ENCODE measurements around the gene CAPNS1. TPM values are rescaled to one million over a fixed set of nuclear protein-coding genes. Genes with fewer than 3 reads are reported as not detected.

Gene CAPNS1
- total and polyA plus RNA-seq, 12 donors = 94.8 to 916 (median 609) TPM

DNA sequence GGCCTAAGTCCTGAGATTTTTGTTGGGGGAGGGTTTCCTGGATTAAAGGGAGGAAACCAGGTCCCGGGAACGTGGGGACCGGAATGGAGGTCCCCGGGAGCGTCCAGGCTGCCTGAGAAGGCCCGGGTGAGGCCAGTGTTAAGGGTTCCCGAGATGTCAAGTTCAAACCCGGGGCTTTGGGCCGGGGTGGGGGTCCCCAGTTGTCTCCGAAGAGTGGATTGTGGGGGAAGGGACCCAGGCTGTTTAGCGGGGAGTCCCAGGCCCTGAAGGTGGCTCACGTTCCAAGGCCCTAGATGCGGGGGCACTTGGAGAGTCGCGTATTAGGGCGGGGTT, 12.1 kb downstream of the CAPNS1 start:
- Histone ChIP-seq H3K4me3 (peak overlapping the region in 3 of 4 donors; percentile 33 to 69 (median 55)), H3K4me1 (replicated peaks in 1 of 2) (peaks cover 6 to 13% of the 10 kb centered on the region in 2 donors), H3K27ac (peak overlapping the region; percentile 93 to 98 (median 94)), H3K36me3 (replicated peaks in 1 of 2) (peaks cover 0 to 38% of the 10 kb centered on the region in 2 donors), H3K27me3 (no peaks in the 10 kb centered on the region), H3K9me3 (replicated peaks in 1 of 3) (no peaks in the 10 kb centered on the region)
- DNase-seq = peak in 1 of 7 donors; percentile 64
- TF ChIP-seq, protein P1, sequence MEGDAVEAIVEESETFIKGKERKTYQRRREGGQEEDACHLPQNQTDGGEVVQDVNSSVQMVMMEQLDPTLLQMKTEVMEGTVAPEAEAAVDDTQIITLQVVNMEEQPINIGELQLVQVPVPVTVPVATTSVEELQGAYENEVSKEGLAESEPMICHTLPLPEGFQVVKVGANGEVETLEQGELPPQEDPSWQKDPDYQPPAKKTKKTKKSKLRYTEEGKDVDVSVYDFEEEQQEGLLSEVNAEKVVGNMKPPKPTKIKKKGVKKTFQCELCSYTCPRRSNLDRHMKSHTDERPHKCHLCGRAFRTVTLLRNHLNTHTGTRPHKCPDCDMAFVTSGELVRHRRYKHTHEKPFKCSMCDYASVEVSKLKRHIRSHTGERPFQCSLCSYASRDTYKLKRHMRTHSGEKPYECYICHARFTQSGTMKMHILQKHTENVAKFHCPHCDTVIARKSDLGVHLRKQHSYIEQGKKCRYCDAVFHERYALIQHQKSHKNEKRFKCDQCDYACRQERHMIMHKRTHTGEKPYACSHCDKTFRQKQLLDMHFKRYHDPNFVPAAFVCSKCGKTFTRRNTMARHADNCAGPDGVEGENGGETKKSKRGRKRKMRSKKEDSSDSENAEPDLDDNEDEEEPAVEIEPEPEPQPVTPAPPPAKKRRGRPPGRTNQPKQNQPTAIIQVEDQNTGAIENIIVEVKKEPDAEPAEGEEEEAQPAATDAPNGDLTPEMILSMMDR (IDR thresholded peaks at IDR 0.05) = no peak
- no peak for TF ChIP-seq POLR2A (IDR thresholded peaks at IDR 0.05)
- intact Hi-C loops (cut with DNase I) = no loop called here
- WGBS, 4 donors = 13 to 33% (median 24%) methylated on average over 5 to 16 of the region's 16 CpGs

DNA sequence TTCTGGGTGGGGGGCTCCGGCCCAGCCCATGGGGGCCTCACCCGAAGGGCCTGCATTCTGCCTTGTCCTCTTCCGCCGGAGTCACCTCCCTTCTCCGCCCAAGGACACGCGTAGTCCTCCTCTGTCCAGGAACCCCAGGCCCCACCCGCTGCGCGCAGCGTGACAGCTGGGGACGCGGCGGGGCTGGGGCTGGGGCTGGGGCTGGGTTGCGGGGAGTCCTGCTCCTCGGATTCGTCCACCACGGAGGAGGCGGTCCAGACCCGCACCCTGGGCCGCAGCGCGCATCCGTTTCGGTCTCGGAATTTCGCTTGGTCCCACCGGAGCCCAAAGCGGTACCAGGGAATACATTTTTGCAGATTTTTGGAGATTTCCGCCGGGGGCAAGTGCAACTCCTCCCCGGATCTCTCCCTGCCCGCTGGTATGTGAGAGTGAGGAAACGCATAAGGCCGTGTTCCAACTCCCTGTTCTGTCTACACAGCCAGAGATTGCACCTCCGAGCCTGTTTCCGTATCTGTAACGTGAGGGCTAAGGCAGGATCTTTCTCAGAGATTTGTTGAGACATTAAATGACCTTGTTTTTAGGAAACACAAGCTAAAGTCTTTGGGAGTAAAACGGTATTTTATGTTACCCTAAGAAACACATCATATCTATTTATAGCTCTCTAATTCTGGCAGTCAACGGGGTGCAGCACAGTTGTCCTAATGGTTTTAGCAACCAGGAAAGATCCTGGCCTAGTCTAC, 12.7 kb downstream of the CAPNS1 start, which contains the start of gene COX7A1:
COX7A1 (minus strand) TSS at position 96 of the 740 bp plus-strand sequence; CDS start at position 56, 40 bp downstream.
- peak; percentile 77 to 90 (median 83) for DNase-seq
- H3K27me3 ChIP-seq = no peaks in the 10 kb centered on the region
- H3K9me3 ChIP-seq (replicated peaks in 1 of 3) = no peaks in the 10 kb centered on the region
- intact Hi-C loops (cut with DNase I) = no loop called here
- H3K4me1 ChIP-seq (replicated peaks in 1 of 2) = peaks cover 6 to 13% of the 10 kb centered on the region in 2 donors
- TF ChIP-seq, protein P1 (IDR thresholded peaks at IDR 0.05) = no peak
- peak; percentile 40 to 82 for TF ChIP-seq POLR2A (IDR thresholded peaks at IDR 0.05)
- peak within 1 kb of the TSS; percentile 93 to 98 (median 94) for H3K27ac ChIP-seq
- H3K4me3 ChIP-seq = peak within 1 kb of the TSS in 3 of 4 donors; percentile 33 to 69 (median 55)
- H3K36me3 ChIP-seq (replicated peaks in 1 of 2) = peaks cover 0 to 32% of the 10 kb centered on the region in 2 donors
- WGBS, 4 donors = 6 to 15% (median 10%) methylated on average over 12 to 40 of the region's 40 CpGs

DNA sequence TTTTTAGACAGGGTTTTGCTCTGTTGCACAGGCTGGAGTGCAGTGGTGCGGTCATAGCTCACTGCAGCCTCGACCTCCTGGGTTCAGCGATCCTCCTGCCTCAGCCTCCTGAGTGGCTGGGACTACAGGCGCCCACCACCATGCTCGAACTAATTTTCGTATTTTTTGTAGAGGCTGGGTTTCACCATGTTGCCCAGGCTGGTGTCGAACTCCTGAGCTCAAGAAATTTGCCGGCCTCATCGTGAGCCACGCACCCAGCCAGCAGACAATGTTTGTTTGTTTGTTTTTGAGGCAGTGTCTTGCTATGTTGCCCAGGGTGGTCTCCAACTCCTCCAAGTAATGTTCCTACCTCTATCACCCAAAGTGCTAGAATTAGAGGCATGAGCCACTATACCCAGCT, 13.3 kb downstream of the CAPNS1 start:
- DNase-seq = no peak
- H3K4me3 ChIP-seq = peak overlapping the region in 1 of 4 donors; percentile 69
- no peak for TF ChIP-seq POLR2A (IDR thresholded peaks at IDR 0.05)
- TF ChIP-seq, protein P1 (IDR thresholded peaks at IDR 0.05) = no peak
- H3K27ac ChIP-seq = peak overlapping the region; percentile 93 to 98 (median 94)
- H3K36me3 ChIP-seq (replicated peaks in 1 of 2) = peaks cover 0 to 26% of the 10 kb centered on the region in 2 donors
- intact Hi-C loops (cut with DNase I) = no loop called here
- H3K9me3 ChIP-seq (replicated peaks in 1 of 3) = no peaks in the 10 kb centered on the region
- WGBS, 4 donors = 89 to 91% (median 90%) methylated on average over 10 of the region's 10 CpGs
- H3K4me1 ChIP-seq (replicated peaks in 1 of 2) = peaks cover 6 to 13% of the 10 kb centered on the region in 2 donors
- no peaks in the 10 kb centered on the region for H3K27me3 ChIP-seq

DNA sequence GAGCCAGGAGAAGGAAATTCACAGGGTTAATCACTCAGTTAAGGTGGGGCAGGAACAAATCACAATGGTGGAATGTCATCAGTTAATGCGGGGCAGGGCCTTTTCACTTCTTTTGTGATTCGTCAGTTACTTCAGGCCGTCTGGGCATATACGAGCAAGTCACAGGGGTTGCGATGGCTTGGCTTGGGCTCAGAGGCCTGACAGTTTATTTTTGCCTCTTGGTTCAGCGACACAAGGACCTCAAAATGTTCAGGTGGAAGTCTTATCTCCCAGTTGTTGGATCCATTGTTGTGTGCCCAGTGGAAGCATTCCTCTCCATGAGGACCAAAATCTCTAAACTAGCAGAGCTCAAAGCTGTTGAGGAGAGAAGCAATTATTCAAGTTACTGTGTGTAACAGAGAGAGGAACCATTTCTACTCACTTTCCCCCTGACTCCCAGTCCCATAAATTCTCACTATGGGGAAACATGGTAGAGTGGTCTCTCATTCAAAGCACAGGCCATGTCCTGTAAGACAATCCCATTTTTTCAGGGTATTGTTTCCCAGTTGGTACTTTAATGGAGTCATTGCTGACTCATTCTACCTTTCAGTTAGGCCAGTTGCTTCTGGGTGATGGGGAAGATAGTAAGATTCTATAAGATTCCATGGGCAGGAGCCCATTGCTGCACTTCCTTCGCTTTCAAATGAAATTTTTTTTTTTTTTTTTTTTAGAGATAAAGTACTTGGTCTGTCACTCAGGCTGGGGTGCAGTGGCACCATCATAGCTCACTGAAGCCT, 21.1 kb downstream of the CAPNS1 start:
- Histone ChIP-seq H3K27me3 (no peaks in the 10 kb centered on the region), H3K36me3 (replicated peaks in 1 of 2) (no peaks in the 10 kb centered on the region), H3K4me1 (replicated peaks in 1 of 2) (no peaks in the 10 kb centered on the region), H3K27ac (no peak overlapping the region), H3K4me3 (no peak overlapping the region), H3K9me3 (replicated peaks in 1 of 3) (no peaks in the 10 kb centered on the region)
- WGBS, 4 donors = 93 to 96% (median 94%) methylated on average over 7 of the region's 7 CpGs
- intact Hi-C loops (cut with DNase I) = no loop called here
- TF ChIP-seq, protein P1 (IDR thresholded peaks at IDR 0.05) = no peak
- no peak for TF ChIP-seq POLR2A (IDR thresholded peaks at IDR 0.05)
- DNase-seq = no peak
